PFSK-1 (cell line): ENCODE data around the gene SIM1.

Experiments
- POLR2AphosphoS5 ChIP-seq: IDR thresholded peaks from 2 replicates; pipeline ENCODE4 v1.6.1; 2012; ENCODE audit warnings: low read depth, mild to moderate bottlenecking, control low read depth, low read length, moderate library complexity
- TF ChIP-seq, protein P1 (sequence below), 2 experiments: IDR thresholded peaks; 2 replicates each; pipeline versions ENCODE4 v1.6.1 to v1.8.0; 2011 to 2012; ENCODE audit warnings: low read depth in 2 of 2, low read length in 2 of 2, control low read depth in 1 of 2, inconsistent platforms in 1 of 2, mild to moderate bottlenecking in 1 of 2, moderate library complexity in 1 of 2; ENCODE audit not compliant: insufficient read depth in 1 of 2

GRCh38 chr6:100427452-100427851 is 37.3 kb downstream of the SIM1 start:
- TF ChIP-seq, protein P1, sequence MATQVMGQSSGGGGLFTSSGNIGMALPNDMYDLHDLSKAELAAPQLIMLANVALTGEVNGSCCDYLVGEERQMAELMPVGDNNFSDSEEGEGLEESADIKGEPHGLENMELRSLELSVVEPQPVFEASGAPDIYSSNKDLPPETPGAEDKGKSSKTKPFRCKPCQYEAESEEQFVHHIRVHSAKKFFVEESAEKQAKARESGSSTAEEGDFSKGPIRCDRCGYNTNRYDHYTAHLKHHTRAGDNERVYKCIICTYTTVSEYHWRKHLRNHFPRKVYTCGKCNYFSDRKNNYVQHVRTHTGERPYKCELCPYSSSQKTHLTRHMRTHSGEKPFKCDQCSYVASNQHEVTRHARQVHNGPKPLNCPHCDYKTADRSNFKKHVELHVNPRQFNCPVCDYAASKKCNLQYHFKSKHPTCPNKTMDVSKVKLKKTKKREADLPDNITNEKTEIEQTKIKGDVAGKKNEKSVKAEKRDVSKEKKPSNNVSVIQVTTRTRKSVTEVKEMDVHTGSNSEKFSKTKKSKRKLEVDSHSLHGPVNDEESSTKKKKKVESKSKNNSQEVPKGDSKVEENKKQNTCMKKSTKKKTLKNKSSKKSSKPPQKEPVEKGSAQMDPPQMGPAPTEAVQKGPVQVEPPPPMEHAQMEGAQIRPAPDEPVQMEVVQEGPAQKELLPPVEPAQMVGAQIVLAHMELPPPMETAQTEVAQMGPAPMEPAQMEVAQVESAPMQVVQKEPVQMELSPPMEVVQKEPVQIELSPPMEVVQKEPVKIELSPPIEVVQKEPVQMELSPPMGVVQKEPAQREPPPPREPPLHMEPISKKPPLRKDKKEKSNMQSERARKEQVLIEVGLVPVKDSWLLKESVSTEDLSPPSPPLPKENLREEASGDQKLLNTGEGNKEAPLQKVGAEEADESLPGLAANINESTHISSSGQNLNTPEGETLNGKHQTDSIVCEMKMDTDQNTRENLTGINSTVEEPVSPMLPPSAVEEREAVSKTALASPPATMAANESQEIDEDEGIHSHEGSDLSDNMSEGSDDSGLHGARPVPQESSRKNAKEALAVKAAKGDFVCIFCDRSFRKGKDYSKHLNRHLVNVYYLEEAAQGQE (IDR thresholded peaks at IDR 0.05; ENCODE audit: insufficient read depth in 1 of 2, low read depth in 2 of 2, low read length in 2 of 2) = no peak
- TF ChIP-seq POLR2AphosphoS5 = no peak
